Activated CD8-positive, alpha-beta memory T cell treated with anti-CD3 and anti-CD28 coated beads for 4 hours (primary cell): Measurements from ENCODE around the gene IRF2BP2.
"Not testable (repeated sequence)": the region's sequence is repeated elsewhere in the genome, so short reads cannot be mapped to it uniquely, and the experiment has no call there.

Source experiments
- DNase-seq, 2 donors: peaks; one replicate each; pipeline ENCODE4 v3.0.0-alpha.2; 2020; ENCODE audit warnings: low read depth in 2 of 2

IRF2BP2 gene

DNA sequence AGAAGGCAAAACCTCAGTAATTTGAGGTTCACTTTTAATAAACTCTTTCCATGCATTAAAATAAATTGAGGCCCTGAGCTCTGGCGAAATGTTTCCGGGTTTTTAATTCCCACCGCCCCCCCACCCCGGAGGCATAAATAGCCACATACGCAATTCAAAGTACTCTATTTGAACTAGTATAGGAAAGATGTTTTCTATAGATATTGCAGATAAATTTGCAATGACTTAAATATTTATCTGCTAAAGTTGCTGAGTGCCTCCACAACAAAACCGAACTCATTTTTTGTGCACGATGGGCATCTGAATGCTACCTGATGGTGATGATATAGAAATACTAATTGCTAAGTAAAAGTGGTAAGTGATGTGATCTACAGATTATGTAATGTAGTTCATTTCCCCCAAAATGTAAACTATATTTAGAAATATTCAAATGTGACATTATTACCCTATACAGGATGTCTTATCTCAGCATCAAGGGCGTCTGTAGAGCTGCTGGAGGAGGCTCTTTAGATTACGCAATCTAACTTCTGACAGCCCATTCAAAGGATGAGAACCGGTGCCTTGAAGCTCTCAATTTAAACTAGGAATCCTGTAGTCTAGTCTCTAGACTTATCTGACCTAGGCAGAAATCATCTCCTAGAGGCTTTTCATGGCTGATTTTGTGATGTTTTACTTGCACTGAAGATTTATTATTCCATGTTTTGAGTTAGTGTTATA lies 8.5 kb downstream of the IRF2BP2 start:
- DNase-seq: no peak

DNA sequence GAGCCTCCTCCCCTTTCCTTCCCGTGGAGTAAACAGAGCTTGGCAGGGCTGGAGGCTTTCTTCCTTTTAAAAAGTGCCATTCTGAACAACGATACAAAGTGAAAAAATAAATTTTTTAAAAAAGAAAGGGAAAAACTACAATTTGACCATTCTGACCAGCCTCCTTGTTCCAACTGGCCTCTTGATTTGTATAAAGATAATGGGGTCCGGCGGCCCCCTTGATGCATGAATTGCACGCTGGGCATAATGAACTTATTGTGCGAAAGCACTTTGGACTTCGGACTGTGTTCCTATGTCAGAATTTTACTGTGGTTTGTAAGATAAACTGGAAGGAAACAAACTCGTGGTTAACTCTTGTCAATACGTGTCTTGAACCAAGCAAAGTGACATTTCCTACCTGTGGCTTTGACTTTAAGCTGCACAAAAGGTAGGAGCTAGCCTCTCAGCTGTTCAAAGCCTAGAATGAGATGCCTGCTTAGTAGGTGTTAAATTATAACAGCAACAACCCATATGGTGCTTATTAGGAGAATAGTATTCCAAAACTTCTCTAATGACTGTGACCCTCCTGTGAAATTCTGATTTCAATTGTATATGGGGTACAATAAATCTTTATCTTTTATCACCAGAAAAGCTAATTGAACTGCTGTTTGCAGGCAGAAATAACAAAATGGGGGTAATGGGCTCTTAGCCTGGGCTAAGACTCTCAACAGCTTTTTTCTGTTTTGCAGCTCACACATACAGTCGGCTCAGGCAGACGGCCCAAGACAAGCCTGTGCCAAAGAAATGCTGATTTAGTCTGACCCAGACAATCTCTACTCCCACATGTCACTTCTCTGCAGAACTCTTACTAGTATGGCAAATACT lies 9.3 kb downstream of the IRF2BP2 start:
- no peak for DNase-seq

DNA sequence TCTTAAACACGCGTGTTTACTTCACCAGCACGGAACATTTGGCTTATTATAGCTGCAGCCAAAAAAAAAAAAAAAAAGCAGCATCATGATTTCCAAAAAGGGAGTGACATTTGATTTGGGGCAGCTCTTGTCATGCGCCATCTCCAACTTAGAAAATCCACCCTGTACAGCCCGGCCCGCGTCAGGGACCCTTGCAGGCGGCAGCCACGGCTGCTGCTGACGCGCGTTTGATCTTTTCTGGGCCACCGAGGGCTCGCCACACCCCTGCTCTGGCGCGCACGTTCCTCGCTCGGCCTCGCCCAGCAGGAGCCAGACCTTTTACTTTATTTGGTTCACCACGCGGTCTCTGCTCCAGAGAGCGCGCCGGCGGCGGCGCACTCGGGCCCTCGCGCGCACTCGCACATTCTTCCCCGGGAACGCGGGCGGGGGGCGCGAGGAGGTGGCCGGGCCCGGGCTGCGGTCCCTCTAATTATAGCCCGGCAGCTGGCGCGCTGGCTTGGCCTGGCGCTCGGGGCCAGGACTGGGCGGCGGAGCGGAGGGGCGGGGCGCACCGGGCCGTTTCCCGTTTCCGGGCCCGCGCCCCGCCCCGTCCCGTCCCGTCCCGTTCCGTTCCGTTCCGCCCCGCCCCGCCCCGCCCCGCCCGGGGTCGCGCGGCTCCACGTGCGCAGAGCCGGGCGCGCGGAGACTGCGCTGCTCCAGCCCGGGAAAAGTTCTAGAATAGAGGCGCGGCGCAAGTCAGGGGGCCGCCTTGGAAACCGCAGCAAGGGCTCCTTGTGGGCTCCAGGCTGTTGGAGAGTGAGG lies 10.2 kb downstream of the IRF2BP2 start:
- peak; percentile 40 to 43 for DNase-seq

DNA sequence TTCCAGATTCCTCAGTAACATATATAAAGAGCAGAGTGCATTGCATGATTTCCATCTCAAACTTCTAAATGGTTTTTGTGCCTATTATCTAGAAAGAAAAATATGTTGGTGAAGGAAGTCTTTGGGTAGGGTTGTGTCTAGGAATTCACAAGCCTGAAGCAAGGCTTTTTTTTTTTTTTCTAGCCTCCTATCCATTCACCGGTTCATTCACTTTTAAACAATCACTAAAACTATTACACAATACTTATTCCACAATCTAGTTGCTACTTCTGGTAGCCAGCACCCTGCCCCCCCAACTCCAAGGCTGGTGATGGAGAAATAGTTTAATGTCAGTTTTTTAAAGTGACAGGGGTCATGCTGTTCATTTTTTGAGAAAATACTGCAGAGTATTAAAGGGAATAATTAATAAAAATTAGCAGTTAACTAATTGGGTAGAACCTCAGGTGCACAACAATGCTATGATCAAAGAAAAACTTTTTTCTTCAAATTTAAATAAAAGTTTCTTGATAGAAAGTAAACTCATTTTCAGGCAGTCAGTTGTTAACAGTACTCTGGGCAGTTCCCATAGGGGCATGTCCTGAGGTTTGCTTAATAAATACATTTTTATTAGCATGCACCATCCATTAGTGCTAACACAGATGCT lies 10.9 kb downstream of the IRF2BP2 start:
- no peak for DNase-seq

DNA sequence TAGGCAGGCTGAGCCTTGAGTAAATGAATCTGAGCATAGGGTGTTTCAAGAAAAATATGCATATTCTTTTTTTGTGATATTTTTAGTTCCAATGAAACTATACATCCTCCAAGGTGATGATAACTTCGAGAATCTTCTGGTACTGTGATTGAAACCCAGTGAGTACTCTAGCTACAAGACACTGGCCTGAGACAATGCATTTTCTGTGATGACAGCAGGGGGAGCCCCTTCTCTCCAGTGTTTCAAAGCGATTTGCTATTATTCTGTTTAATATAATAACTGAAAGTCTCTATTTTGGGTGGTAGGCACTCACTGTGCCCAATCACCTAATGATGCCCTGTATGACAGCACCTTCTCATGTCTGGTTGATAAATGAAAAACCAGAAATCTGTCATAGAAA lies 12.1 kb downstream of the IRF2BP2 start:
- DNase-seq: peak in 1 of 2 donors; percentile 48

DNA sequence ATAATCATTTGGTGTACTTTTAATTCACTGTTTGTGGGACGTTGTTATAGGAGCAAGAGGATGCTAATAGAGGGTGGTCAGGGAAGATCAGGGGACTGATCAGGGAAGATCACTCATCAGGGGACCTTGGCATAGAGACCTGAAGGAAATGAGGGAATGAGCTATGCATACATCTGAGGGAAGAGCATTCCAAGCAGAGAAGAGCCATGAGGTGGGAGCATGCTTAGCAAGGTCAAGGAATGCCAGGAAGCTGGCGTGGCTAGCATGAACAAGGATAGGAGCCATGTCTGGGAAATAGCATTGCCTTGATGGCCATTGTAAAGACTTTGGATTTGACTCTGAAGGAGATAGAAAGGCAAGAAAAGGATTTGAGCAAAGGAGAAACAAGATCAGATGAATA lies 14.1 kb downstream of the IRF2BP2 start:
- DNase-seq: no peak

DNA sequence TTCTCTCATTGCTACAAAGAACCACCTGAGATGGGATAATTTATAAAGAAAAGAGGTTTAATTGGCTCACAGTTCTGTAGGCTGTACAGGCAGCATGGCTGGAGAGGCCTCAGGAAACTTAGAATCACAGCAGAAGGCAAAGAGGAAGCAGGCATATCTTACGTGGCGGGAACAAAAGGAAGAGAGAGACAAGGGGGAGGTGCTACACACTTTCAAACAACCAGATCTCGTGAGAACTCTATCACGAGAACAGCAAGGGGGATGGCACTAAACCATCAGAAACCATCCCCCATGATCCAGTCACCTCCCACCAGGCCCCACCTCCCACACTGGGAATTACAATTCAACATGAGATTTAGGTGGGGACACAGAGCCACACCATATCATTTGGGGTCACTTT lies 15.4 kb downstream of the IRF2BP2 start:
- DNase-seq: not testable (repeated sequence)

- no peak for DNase-seq
These were observed 16.0 kb downstream of the IRF2BP2 start for GRCh38 chr1:234593771-234594504.

GRCh38 chr1:234593109-234593508 lies 16.9 kb downstream of the IRF2BP2 start:
- DNase-seq: no peak

DNA sequence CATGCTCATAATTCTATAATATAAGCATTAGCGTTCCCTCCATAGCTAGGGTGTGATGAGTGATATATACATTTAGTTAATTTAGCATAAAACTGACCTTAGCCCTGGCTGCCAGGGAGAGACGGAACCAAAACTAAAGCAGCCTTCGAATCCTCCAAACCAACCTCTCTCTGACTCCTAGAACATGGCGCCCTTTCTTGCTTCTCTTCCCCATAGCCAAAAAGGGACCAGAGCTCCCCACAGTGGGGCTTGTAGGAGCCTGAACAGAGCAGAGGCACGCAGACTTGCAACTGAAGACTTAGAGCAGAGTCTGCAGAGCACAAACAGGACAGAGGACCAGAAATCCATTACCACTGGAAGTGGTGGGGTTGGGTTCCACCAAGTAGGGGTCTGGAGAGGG lies 17.7 kb downstream of the IRF2BP2 start:
- DNase-seq: no peak

GRCh38 chr1:234591131-234591530 lies 18.8 kb downstream of the IRF2BP2 start:
- no peak for DNase-seq

DNA sequence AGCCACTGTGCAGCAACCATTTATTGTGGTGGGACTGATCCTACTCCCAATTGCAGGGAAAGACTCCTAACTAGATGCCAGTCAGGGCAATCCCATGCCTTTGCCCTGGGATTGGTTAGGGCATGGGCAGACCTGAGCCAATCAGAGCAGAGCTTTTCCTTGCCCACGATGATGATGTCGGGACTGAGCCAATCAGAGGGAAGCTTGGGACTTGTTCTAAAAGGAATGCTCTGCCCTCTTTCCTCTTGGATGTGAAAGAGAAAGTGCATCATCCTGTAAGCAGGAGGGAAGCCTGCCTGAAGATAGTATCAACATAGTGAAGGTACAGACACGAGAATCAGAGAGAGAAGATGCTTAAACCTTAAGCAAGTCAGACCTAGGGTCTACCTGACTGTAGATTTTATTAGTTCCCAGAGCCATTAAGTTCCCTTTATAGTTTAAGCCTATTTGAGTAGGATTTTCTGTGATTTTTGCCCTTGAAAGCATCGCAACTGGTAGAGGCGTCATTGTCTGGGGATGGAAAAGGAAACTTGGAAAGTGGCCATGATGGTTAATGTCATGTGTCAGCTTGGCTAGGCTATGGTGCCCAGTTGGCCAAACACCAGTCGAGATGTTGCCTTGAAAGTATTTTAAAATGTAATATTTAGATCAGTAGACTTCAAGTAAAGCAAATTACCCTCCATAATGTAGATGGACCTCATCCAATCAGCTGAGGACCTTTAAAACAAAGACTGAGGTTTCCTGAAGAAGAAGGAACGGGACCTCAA lies 19.9 kb downstream of the IRF2BP2 start:
- no peak for DNase-seq

- DNase-seq: no peak
These were observed 20.7 kb downstream of the IRF2BP2 start for GRCh38 chr1:234589064-234589800.

GRCh38 chr1:234588386-234588785 lies 21.6 kb downstream of the IRF2BP2 start:
- DNase-seq: no peak

GRCh38 chr1:234586892-234587485 lies 23.0 kb downstream of the IRF2BP2 start:
- no peak for DNase-seq

DNA sequence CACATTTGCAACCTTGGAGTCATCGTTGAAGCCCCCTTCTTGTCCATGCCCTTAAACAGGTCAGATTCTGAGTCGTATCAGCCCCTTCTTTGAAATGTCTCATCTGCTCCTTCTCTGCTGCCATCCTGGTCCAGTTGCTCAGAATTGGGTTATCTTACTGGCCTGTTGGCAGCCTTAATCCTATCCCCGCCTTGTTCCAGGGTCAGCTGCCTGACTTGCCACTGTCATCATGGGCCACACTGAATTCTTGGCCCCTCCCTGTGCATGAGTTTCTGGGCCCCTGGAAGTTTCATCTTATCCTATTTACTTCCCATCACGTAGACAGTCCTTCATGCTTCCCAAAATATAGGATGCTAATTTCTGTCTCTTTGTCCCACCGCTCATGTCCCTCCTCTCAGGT lies 23.7 kb downstream of the IRF2BP2 start:
- DNase-seq: no peak

DNA sequence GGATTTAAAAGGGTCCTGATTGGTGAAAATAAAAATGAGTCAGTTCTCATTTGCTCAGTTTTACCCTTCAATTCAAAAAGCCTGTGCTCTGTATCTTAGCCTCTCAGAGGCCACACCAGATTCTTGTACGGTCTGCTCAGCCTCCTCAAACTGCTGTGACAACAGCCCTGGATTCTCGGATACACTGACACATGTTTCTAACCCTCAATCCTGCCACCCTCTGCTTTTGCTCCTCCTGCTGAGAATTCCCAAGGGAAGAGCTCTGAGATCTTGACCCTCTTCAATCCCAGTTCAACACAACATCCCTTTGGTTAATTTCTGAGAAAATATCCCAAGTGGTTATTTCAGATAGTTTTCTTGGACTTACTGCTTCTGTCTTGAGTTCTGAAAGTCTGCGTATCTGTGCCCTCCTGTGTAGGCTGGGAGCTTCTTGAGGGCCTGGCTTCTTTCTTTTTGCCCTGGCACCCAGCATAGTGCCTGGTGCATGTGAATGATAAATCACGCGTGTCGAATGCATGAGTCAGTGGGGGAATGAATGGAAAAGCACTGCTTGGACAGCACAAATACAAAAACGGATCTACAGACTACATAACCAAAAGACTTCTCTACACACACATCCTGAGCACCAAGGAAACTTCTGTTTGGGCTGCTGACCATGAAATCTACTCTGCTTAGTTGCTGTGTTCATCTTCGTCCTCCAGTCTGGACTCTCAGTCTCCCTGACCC lies 24.5 kb downstream of the IRF2BP2 start:
- no peak for DNase-seq

- no peak for DNase-seq
These were observed 25.1 kb downstream of the IRF2BP2 start for GRCh38 chr1:234584926-234585325.

DNA sequence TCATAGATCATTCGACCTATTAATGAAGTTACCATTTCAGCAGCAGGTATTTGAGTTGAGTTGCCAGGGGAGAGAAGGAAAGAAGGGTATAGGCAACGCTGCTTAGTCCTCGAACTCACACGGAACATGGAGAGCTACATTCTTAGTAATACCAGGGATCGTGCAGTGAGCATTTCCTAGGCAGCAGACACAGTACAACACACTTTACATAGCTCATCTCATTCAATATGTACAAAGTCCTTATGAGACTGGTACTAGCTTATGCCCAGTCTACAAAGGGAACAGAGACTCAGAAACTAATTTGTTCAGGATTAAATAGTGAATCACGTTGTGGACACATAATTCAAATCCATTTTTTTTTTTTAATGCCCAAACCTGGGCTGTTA lies 25.6 kb downstream of the IRF2BP2 start:
- DNase-seq: no peak
